ENCODE results near the gene CLEC20A. TPM values are rescaled to one million over a fixed set of nuclear protein-coding genes. Genes with fewer than 3 reads are reported as not detected.

Gene CLEC20A
- total and polyA plus RNA-seq, 2 experiments from 2014 or later: not detected

GRCh38 chr1:178456472-178456871 lies 40.3 kb downstream of the CLEC20A start:
- no peaks in the 10 kb centered on the region for H3K9me3 Mint-ChIP-seq
- H3K27me3 ChIP-seq (ENCODE audit: insufficient read depth): no peaks in the 10 kb centered on the region
- no peaks in the 10 kb centered on the region for H3K79me2 ChIP-seq (replicated peaks; ENCODE audit: insufficient read depth)
- H3K36me3 ChIP-seq (ENCODE audit: insufficient read depth): peaks cover 4% of the 10 kb centered on the region; the same call in 1 of the 2 replicates
- no peak overlapping the region for H3K4me2 ChIP-seq
- H3K27ac Mint-ChIP-seq: no peak overlapping the region
- H3K9me2 ChIP-seq (ENCODE audit: insufficient read depth): no peaks in the 10 kb centered on the region
- no peak overlapping the region for H3K4me3 Mint-ChIP-seq
- H2AFZ ChIP-seq: no peak overlapping the region
- H3K4me3 ChIP-seq: no peak overlapping the region
- TF ChIP-seq EZH2phosphoT487 (IDR thresholded peaks at IDR 0.05; ENCODE audit: unreplicated experiment): no peak
- TF ChIP-seq CTCF (conservative IDR thresholded peaks at IDR 0.05; ENCODE audit: low read depth in 2 of 2): no peak
- TF ChIP-seq STAT1 (IDR thresholded peaks at IDR 0.05; ENCODE audit: unreplicated experiment): no peak
- TF ChIP-seq ZNF331 (CRISPR knock-in tag; IDR thresholded peaks at IDR 0.05; ENCODE audit: low read depth): no peak
- TF ChIP-seq POLR2AphosphoS5 (IDR thresholded peaks at IDR 0.05; ENCODE audit: low read depth): no peak
- TF ChIP-seq ZNF114 (CRISPR knock-in tag; IDR thresholded peaks at IDR 0.05): no peak
- TF ChIP-seq CREB1 (CRISPR knock-in tag; IDR thresholded peaks at IDR 0.05; ENCODE audit: low read depth): no peak
- TF ChIP-seq NANOG (IDR thresholded peaks at IDR 0.05; ENCODE audit: borderline replicate concordance): no peak
- TF ChIP-seq, protein P1, sequence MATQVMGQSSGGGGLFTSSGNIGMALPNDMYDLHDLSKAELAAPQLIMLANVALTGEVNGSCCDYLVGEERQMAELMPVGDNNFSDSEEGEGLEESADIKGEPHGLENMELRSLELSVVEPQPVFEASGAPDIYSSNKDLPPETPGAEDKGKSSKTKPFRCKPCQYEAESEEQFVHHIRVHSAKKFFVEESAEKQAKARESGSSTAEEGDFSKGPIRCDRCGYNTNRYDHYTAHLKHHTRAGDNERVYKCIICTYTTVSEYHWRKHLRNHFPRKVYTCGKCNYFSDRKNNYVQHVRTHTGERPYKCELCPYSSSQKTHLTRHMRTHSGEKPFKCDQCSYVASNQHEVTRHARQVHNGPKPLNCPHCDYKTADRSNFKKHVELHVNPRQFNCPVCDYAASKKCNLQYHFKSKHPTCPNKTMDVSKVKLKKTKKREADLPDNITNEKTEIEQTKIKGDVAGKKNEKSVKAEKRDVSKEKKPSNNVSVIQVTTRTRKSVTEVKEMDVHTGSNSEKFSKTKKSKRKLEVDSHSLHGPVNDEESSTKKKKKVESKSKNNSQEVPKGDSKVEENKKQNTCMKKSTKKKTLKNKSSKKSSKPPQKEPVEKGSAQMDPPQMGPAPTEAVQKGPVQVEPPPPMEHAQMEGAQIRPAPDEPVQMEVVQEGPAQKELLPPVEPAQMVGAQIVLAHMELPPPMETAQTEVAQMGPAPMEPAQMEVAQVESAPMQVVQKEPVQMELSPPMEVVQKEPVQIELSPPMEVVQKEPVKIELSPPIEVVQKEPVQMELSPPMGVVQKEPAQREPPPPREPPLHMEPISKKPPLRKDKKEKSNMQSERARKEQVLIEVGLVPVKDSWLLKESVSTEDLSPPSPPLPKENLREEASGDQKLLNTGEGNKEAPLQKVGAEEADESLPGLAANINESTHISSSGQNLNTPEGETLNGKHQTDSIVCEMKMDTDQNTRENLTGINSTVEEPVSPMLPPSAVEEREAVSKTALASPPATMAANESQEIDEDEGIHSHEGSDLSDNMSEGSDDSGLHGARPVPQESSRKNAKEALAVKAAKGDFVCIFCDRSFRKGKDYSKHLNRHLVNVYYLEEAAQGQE (IDR thresholded peaks at IDR 0.05; ENCODE audit: unreplicated experiment): no peak
- no peaks in the 10 kb centered on the region for H3F3A ChIP-seq (replicated peaks; ENCODE audit: low read depth)
- peaks cover 14% of the 10 kb centered on the region; the same call in 1 of the 2 replicates for H3K4me1 ChIP-seq (ENCODE audit: insufficient read depth)
- DNase-seq (ENCODE audit: low spot score) (no peak), ATAC-seq (no peak)
- H3K36me3 Mint-ChIP-seq (ENCODE audit: low read depth): peaks cover 17% of the 10 kb centered on the region
- no peak overlapping the region; the same call in 1 of the 2 replicates for H3K27ac ChIP-seq (ENCODE audit: low read depth)
- H4K20me1 ChIP-seq (replicated peaks; ENCODE audit: insufficient read depth): no peaks in the 10 kb centered on the region
- H3K27me3 Mint-ChIP-seq (ENCODE audit: insufficient read depth, low read depth, poor library complexity): no peaks in the 10 kb centered on the region
- peaks cover 10% of the 10 kb centered on the region for H3K4me1 Mint-ChIP-seq

- Histone ChIP-seq H3K27me3 (ENCODE audit: insufficient read depth) (no peaks in the 10 kb centered on the region), H3K4me1 (ENCODE audit: insufficient read depth) (0 out of 2 replicates have a peak, but pooled peaks cover 3% of the 10 kb centered on the region), H3K27ac (ENCODE audit: low read depth) (no peak overlapping the region), H3K4me2 (no peak overlapping the region), H3K36me3 (ENCODE audit: insufficient read depth) (peaks cover 4% of the 10 kb centered on the region), H3K79me2 (replicated peaks; ENCODE audit: insufficient read depth) (no peaks in the 10 kb centered on the region), H3K4me3 (no peak overlapping the region), H3K9me2 (ENCODE audit: insufficient read depth) (no peaks in the 10 kb centered on the region), H2AFZ (no peak overlapping the region), H3F3A (replicated peaks; ENCODE audit: low read depth) (no peaks in the 10 kb centered on the region), H4K20me1 (replicated peaks; ENCODE audit: insufficient read depth) (no peaks in the 10 kb centered on the region)
- Mint-ChIP-seq H3K36me3 (ENCODE audit: low read depth) (peaks cover 2% of the 10 kb centered on the region; the same call in 1 of the 3 replicates), H3K4me3 (no peak overlapping the region), H3K27ac (no peak overlapping the region), H3K9me3 (no peaks in the 10 kb centered on the region), H3K27me3 (ENCODE audit: insufficient read depth, low read depth, poor library complexity) (no peaks in the 10 kb centered on the region), H3K4me1 (peaks cover 4% of the 10 kb centered on the region; the same call in 2 of the 3 replicates)
- DNase-seq (ENCODE audit: low spot score) (no peak), ATAC-seq (no peak)
- TF ChIP-seq, protein P2, sequence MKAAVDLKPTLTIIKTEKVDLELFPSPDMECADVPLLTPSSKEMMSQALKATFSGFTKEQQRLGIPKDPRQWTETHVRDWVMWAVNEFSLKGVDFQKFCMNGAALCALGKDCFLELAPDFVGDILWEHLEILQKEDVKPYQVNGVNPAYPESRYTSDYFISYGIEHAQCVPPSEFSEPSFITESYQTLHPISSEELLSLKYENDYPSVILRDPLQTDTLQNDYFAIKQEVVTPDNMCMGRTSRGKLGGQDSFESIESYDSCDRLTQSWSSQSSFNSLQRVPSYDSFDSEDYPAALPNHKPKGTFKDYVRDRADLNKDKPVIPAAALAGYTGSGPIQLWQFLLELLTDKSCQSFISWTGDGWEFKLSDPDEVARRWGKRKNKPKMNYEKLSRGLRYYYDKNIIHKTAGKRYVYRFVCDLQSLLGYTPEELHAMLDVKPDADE (IDR thresholded peaks at IDR 0.05): no peak
- TF ChIP-seq NANOG (IDR thresholded peaks at IDR 0.05; ENCODE audit: borderline replicate concordance) (no peak), ZNF114 (CRISPR knock-in tag; IDR thresholded peaks at IDR 0.05) (no peak)
Observed at GRCh38 chr1:178452013-178452412, 44.8 kb downstream of the CLEC20A start.

Measured in GM23338 (cell line).